HepG2 (cell line): Measurements from ENCODE around the gene WNT16. TPM values are rescaled to one million over a fixed set of nuclear protein-coding genes. Genes with fewer than 3 reads are reported as not detected.

Source experiments
- ATAC-seq: fragments of 200-7000 bp; cut with Tn5 transposase; 3 replicates; pipeline ENCODE4 v1.9.1; 2020; ENCODE audit warnings: mild to moderate bottlenecking, moderate library complexity
- BruUV-seq: library from RNA; stranded (reverse); fragments of 400-500 nt; replicated peaks from 2 replicates; lab custom pipeline; 2021; lab: Mats Ljungman, UMichigan
- CTCF ChIA-PET: fragments of 300-600 bp; formaldehyde crosslinking; extraction: SDS; loops from one replicate; lab custom pipeline; 2021; ENCODE audit warnings: low total read pairs, inconsistent platforms, low intra/inter-chr PET ratio; lab: Yijun Ruan, JAX
- POLR2A ChIA-PET: fragments of 350-600 bp; sonication (Branson Sonifier 250); formaldehyde crosslinking; loops from one replicate; lab custom pipeline; 2020; ENCODE audit warnings: antibody characterized with exemption, inconsistent platforms; lab: Yijun Ruan, JAX
- DNase-seq: peaks from one replicate; pipeline ENCODE4 v3.0.0-alpha.2; 2015; ENCODE audit warnings: low spot score
- FAIRE-seq: peaks from 3 replicates; lab custom pipeline; 2011; peaks lifted over from hg19 to GRCh38; lab: Jason Lieb, UNC
- H2AFZ ChIP-seq: one replicate; pipeline ENCODE4 v1.6.1; 2011; ENCODE audit warnings: low read length, inconsistent platforms
- H3K27ac ChIP-seq: fragments of 300-600 bp; 3 replicates; pipeline ENCODE4 v1.8.0; 2011; ENCODE audit warnings: mixed run types, mild to moderate bottlenecking, mixed read lengths, low read length, inconsistent platforms; ENCODE audit not compliant: insufficient read depth; ENCODE audit errors: extremely low read length
- H3K27me3 ChIP-seq, 2 experiments: fragments of 200-600 bp in 1 of 2; 2 replicates in 1 of 2; 3 replicates in 1 of 2; pipeline versions ENCODE4 v1.6.0 to v1.8.0; 2011; ENCODE audit warnings: low read length in 2 of 2, mild to moderate bottlenecking in 2 of 2, moderate library complexity in 2 of 2, inconsistent platforms in 1 of 2; ENCODE audit not compliant: insufficient read depth in 2 of 2, control insufficient read depth in 1 of 2
- H3K36me3 ChIP-seq, 2 experiments: fragments of 200-600 bp in 1 of 2; replicated peaks in 1 of 2; 2 replicates in 1 of 2; 3 replicates in 1 of 2; pipeline versions ENCODE4 v1.5.1 to v1.8.0; 2011; ENCODE audit warnings: low read length in 2 of 2, inconsistent platforms in 1 of 2; ENCODE audit not compliant: insufficient read depth in 2 of 2, control insufficient read depth in 1 of 2
- H3K4me1 ChIP-seq: 2 replicates; pipeline ENCODE4 v1.5.1; 2012; ENCODE audit warnings: low read length, inconsistent platforms; ENCODE audit not compliant: insufficient read depth
- H3K4me2 ChIP-seq: 2 replicates; pipeline ENCODE4 v1.6.0; 2011; ENCODE audit warnings: low read depth, low read length, inconsistent platforms
- H3K4me3 ChIP-seq, 3 experiments: fragments of 200-600 bp in 1 of 3; sonication (generic), shearing (Covaris generic) in 1 of 3; replicated peaks in 1 of 3; 2 replicates each; pipeline ENCODE4 v1.5.1; 2011 to 2016; ENCODE audit warnings: low read length in 3 of 3, inconsistent platforms in 2 of 3, low read depth in 2 of 3, mild to moderate bottlenecking in 2 of 3, control low read depth in 1 of 3, mixed read lengths in 1 of 3; ENCODE audit not compliant: insufficient read depth in 1 of 3
- H3K79me2 ChIP-seq: one replicate; pipeline ENCODE4 v1.6.1; 2011; ENCODE audit warnings: low read length, inconsistent platforms; ENCODE audit not compliant: insufficient read depth
- H3K9ac ChIP-seq: 2 replicates; pipeline ENCODE4 v1.6.0; 2011; ENCODE audit warnings: mild to moderate bottlenecking, low read depth, low read length, inconsistent platforms; ENCODE audit not compliant: insufficient read depth
- H3K9me3 ChIP-seq: 2 replicates; pipeline ENCODE4 v1.5.1; 2012; ENCODE audit warnings: mild to moderate bottlenecking, low read length
- H4K20me1 ChIP-seq: 2 replicates; pipeline ENCODE4 v1.6.0; 2011; ENCODE audit warnings: inconsistent platforms, mild to moderate bottlenecking, low read length, moderate library complexity; ENCODE audit not compliant: insufficient read depth
- DNMT1 ChIP-seq: sonication (generic); formaldehyde crosslinking; IDR thresholded peaks from 2 replicates; pipeline ENCODE4 v1.5.1; 2020; ENCODE audit warnings: mild to moderate bottlenecking, missing genetic modification reagents
- MTA3 ChIP-seq: sonication (generic); formaldehyde crosslinking; IDR thresholded peaks from 2 replicates; pipeline ENCODE4 v1.4.0; 2020; ENCODE audit warnings: missing genetic modification reagents
- NFE2 ChIP-seq: sonication (generic); formaldehyde crosslinking; IDR thresholded peaks from 2 replicates; pipeline ENCODE4 v1.4.0; 2020; ENCODE audit warnings: missing genetic modification reagents
- NFIC ChIP-seq: IDR thresholded peaks from 2 replicates; pipeline ENCODE4 v1.6.1; 2012; ENCODE audit warnings: mild to moderate bottlenecking, low read length, inconsistent platforms
- NONO ChIP-seq, 2 experiments: fragments of 450-650 bp in 1 of 2; sonication (generic) in 1 of 2; formaldehyde crosslinking in 1 of 2; IDR thresholded peaks in 1 of 2; conservative IDR thresholded peaks in 1 of 2; 2 replicates each; pipeline versions ENCODE4 v1.6.1 to v1.8.0; 2017 to 2022; ENCODE audit warnings: mild to moderate bottlenecking in 1 of 2, missing genetic modification reagents in 1 of 2, moderate library complexity in 1 of 2
- RXRB ChIP-seq: IDR thresholded peaks from 2 replicates; pipeline ENCODE4 v1.6.1; 2016; ENCODE audit warnings: borderline replicate concordance, missing genetic modification reagents, missing compliant biosample characterization
- SMAD3 ChIP-seq: sonication (generic); formaldehyde crosslinking; IDR thresholded peaks from 2 replicates; pipeline ENCODE4 v1.4.0; 2020; ENCODE audit warnings: missing genetic modification reagents
- ZFP1 ChIP-seq: IDR thresholded peaks from 2 replicates; pipeline ENCODE4 v1.6.1; 2016
- ZNF33A ChIP-seq: sonication (generic); formaldehyde crosslinking; IDR thresholded peaks from 2 replicates; pipeline ENCODE4 v1.5.1; 2020; ENCODE audit warnings: missing genetic modification reagents, mild to moderate bottlenecking, moderate library complexity, borderline replicate concordance
- ZNF652 ChIP-seq: IDR thresholded peaks from 2 replicates; pipeline ENCODE4 v1.6.1; 2016; ENCODE audit warnings: low read depth, borderline replicate concordance
- ZSCAN9 ChIP-seq: IDR thresholded peaks from 2 replicates; pipeline ENCODE4 v1.6.1; 2016; ENCODE audit warnings: borderline replicate concordance
- WGBS: methylation state at CpG from one replicate; pipeline ENCODE4 v1.1.6; 2017; ENCODE audit warnings: low lambda C conversion rate; 5-methylcytosine and 5-hydroxymethylcytosine counted together
- in situ Hi-C: cut with HindIII; loops from 2 replicates; pipeline ENCODE4 v1.10.0; 2017; ENCODE audit warnings: low pct_unique_long_range_greater_than_20kb; ENCODE audit not compliant: extremely low pct_ligation_motif_present
- intact Hi-C: fragments of 100-400 bp; cut with micrococcal nuclease; formaldehyde crosslinking; loops from one replicate; pipeline ENCODE4 v1.10.0; 2022; ENCODE audit not compliant: unreplicated experiment
- polyA plus RNA-seq, 8 experiments: library from polyadenylated mRNA; depleted of rRNA in 3 of 8; stranded (reverse) in 7 of 8; unstranded in 1 of 8; fragments of >200 nt; fragmentation: Illumina TruSeq in 4 of 8; extraction: Trizol in 4 of 8; gene quantifications; 2 replicates each; pipeline versions ENCODE4 v1.2.1 to v1.2.3, GENCODE V29; 2011 to 2016; ENCODE audit warnings: low read depth in 4 of 8, missing spikeins in 1 of 8, mixed read lengths in 1 of 8; ENCODE audit not compliant: insufficient read depth in 1 of 8
- total RNA-seq, 5 experiments: library from RNA; depleted of rRNA; stranded (reverse); fragments of >200 nt; fragmentation: Illumina TruSeq; extraction: Trizol; gene quantifications; 2 replicates each; pipeline ENCODE4 v1.2.3, GENCODE V29; 2016; ENCODE audit warnings: low read depth in 1 of 5
- TF ChIP-seq, protein P1 (sequence below): sonication (generic); formaldehyde crosslinking; IDR thresholded peaks from 2 replicates; pipeline ENCODE4 v1.4.0; 2020; ENCODE audit warnings: mild to moderate bottlenecking, missing genetic modification reagents
- TF ChIP-seq, protein P2 (sequence below): sonication (generic); formaldehyde crosslinking; IDR thresholded peaks from 2 replicates; pipeline ENCODE4 v1.5.1; 2020; ENCODE audit warnings: mild to moderate bottlenecking, missing genetic modification reagents, borderline replicate concordance
- TF ChIP-seq, protein P3 (sequence below): sonication (generic); formaldehyde crosslinking; IDR thresholded peaks from 2 replicates; pipeline ENCODE4 v1.8.1; 2022; ENCODE audit warnings: mild to moderate bottlenecking, missing genetic modification reagents
- TF ChIP-seq, protein P4 (sequence below): IDR thresholded peaks from 2 replicates; pipeline ENCODE4 v1.6.1; 2016; ENCODE audit warnings: mild to moderate bottlenecking, missing biosample characterization, missing genetic modification reagents

The WNT16 gene
- total and polyA plus RNA-seq, 2 of the 13 experiments (the other 11 are each of a cell fraction or from before 2014, with no cell fraction given) = not detected

DNA sequence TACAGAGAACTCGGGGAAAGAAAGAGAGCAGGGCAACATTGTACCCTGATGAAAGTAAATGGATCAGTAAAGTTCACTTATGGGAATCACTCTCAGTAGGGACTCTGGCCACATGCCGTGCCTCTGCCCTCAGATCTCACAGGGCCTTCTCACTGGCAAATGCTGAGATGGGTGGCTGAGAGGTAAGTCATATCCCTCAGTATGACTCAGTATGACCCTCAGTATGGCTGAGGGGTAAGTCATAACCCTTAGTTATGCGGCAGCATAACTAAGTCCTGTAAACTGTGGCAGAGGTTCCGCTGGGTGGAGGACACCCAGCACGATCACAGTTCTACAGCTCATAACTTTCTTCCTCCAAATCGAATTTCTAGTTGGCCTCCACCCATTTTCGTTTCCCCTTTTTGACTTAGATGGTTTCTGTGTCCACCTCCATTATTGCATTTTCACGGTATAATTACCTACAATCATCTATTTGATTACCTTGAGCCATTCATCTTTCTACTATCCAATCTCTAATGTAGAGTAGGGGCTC is 26.5 kb upstream of the WNT16 start:
- intact Hi-C loops = no loop called here
- no peaks in the 10 kb centered on the region for H3K36me3 ChIP-seq
- no peak overlapping the region for H3K9ac ChIP-seq
- WGBS = 24% methylated on average over 6 of the region's 8 CpGs
- no peaks in the 10 kb centered on the region for H3K9me3 ChIP-seq
- H3K4me2 ChIP-seq = no peak overlapping the region
- H2AFZ ChIP-seq = no peak overlapping the region
- H3K4me1 ChIP-seq = no peaks in the 10 kb centered on the region
- ATAC-seq (no peak), FAIRE-seq (no peak), DNase-seq (no peak)
- CTCF ChIA-PET = no interaction called here
- H3K79me2 ChIP-seq = no peaks in the 10 kb centered on the region
- no peak overlapping the region for H3K4me3 ChIP-seq
- H3K27me3 ChIP-seq = no peaks in the 10 kb centered on the region; a peak in 1 of 5 replicates
- TF ChIP-seq, protein P1, sequence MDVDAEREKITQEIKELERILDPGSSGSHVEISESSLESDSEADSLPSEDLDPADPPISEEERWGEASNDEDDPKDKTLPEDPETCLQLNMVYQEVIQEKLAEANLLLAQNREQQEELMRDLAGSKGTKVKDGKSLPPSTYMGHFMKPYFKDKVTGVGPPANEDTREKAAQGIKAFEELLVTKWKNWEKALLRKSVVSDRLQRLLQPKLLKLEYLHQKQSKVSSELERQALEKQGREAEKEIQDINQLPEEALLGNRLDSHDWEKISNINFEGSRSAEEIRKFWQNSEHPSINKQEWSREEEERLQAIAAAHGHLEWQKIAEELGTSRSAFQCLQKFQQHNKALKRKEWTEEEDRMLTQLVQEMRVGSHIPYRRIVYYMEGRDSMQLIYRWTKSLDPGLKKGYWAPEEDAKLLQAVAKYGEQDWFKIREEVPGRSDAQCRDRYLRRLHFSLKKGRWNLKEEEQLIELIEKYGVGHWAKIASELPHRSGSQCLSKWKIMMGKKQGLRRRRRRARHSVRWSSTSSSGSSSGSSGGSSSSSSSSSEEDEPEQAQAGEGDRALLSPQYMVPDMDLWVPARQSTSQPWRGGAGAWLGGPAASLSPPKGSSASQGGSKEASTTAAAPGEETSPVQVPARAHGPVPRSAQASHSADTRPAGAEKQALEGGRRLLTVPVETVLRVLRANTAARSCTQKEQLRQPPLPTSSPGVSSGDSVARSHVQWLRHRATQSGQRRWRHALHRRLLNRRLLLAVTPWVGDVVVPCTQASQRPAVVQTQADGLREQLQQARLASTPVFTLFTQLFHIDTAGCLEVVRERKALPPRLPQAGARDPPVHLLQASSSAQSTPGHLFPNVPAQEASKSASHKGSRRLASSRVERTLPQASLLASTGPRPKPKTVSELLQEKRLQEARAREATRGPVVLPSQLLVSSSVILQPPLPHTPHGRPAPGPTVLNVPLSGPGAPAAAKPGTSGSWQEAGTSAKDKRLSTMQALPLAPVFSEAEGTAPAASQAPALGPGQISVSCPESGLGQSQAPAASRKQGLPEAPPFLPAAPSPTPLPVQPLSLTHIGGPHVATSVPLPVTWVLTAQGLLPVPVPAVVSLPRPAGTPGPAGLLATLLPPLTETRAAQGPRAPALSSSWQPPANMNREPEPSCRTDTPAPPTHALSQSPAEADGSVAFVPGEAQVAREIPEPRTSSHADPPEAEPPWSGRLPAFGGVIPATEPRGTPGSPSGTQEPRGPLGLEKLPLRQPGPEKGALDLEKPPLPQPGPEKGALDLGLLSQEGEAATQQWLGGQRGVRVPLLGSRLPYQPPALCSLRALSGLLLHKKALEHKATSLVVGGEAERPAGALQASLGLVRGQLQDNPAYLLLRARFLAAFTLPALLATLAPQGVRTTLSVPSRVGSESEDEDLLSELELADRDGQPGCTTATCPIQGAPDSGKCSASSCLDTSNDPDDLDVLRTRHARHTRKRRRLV = no peak
- TF ChIP-seq, protein P2, sequence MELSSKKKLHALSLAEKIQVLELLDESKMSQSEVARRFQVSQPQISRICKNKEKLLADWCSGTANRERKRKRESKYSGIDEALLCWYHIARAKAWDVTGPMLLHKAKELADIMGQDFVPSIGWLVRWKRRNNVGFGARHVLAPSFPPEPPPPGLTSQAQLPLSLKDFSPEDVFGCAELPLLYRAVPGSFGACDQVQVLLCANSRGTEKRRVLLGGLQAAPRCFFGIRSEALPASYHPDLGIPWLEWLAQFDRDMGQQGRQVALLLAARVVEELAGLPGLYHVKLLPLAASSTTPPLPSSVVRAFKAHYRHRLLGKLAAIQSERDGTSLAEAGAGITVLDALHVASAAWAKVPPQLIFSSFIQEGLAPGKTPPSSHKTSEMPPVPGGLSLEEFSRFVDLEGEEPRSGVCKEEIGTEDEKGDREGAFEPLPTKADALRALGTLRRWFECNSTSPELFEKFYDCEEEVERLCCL (CRISPR knock-in tag) = no peak
- TF ChIP-seq, protein P3, sequence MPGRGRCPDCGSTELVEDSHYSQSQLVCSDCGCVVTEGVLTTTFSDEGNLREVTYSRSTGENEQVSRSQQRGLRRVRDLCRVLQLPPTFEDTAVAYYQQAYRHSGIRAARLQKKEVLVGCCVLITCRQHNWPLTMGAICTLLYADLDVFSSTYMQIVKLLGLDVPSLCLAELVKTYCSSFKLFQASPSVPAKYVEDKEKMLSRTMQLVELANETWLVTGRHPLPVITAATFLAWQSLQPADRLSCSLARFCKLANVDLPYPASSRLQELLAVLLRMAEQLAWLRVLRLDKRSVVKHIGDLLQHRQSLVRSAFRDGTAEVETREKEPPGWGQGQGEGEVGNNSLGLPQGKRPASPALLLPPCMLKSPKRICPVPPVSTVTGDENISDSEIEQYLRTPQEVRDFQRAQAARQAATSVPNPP = no peak
- TF ChIP-seq ZNF652 (CRISPR knock-in tag) = no peak
- TF ChIP-seq ZNF33A (CRISPR knock-in tag) = no peak
- TF ChIP-seq, protein P4, sequence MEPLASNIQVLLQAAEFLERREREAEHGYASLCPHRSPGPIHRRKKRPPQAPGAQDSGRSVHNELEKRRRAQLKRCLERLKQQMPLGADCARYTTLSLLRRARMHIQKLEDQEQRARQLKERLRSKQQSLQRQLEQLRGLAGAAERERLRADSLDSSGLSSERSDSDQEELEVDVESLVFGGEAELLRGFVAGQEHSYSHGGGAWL (CRISPR knock-in tag) = no peak
- TF ChIP-seq ZFP1 (CRISPR knock-in tag) = no peak
- no peak for TF ChIP-seq ZSCAN9 (CRISPR knock-in tag)
- TF ChIP-seq NFE2 (CRISPR knock-in tag) = no peak
- TF ChIP-seq SMAD3 = no peak
- TF ChIP-seq NFIC = no peak
- no peak for TF ChIP-seq RXRB
- TF ChIP-seq DNMT1 (CRISPR knock-in tag) = no peak
- no peak for TF ChIP-seq MTA3
- TF ChIP-seq NONO (IDR thresholded peaks at IDR 0.05) = no peak
- TF ChIP-seq NONO (CRISPR knock-in tag; conservative IDR thresholded peaks at IDR 0.05) = no peak
- BruUV-seq = no TSS peak
- in situ Hi-C loops = no loop called here
- POLR2A ChIA-PET = no interaction called here
- H3K27ac ChIP-seq = no peak overlapping the region
- no peaks in the 10 kb centered on the region for H4K20me1 ChIP-seq
